ENCODE results near the gene TOMM7. TPM values are rescaled to one million over a fixed set of nuclear protein-coding genes. Genes with fewer than 3 reads are reported as not detected.
"Not testable (repeated sequence)": the region's sequence is repeated elsewhere in the genome, so short reads cannot be mapped to it uniquely, and the experiment has no call there.

TOMM7 gene
- total RNA-seq, 1 experiment from 2014 or later = 80.0 TPM

DNA sequence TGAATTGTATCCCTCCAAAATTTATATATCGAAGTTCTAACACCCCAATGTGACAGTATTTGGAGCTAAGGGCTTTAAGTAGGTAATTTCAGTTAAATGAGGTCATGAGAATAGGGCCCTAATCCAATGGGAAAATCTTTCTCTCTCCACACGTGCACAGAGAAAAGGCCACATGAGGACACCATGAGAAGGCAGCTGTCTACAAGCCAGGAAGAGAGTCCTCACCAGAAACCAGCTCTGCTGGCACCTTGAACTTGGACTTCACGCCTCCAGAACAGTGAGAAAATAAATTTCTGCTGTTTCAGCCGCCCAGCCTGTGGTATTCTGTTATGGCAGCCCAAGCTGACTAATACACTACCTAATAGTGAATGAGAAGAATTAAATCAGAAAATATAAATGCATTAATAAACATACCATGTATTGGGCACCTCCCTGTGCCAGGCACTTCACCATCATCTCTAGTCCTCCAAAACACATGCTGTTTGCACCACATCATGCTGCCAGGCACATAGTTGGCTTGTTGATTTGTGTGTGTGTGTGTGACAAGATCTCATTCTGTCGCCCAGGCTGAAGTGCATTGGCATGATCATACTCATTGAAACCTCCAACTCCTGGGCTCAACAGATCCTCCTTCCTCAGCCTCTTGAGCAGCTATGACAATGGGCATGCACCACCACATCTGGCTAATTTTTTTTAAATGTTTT is 9.1 kb upstream of the TOMM7 start:
- no peak for DNase-seq (ENCODE audit: low spot score)
- in situ Hi-C loops (cut with HindIII; ENCODE audit: low sequenced_read_pairs) = no loop called here

DNA sequence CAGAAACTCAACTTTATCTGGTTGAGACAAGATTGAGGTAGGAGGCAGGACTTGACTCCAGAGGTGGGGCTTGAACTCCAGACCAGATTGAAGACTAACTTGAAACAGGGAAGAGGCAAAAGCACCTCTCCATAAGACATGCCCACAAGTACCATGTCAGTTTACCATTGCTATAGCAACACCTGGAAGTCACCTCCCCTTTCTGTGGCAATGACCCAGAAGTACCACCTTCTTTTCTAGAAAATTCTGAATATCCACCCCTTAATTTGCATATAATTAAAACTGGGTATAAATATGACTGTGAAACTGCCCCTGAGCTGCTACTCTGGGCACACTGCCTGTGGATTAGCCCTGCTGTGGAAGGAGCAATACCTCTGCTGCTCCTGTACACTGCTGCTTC is 4.9 kb upstream of the TOMM7 start:
- no peak for DNase-seq (ENCODE audit: low spot score)
- in situ Hi-C loops (cut with HindIII; ENCODE audit: low sequenced_read_pairs) = no loop called here

DNA sequence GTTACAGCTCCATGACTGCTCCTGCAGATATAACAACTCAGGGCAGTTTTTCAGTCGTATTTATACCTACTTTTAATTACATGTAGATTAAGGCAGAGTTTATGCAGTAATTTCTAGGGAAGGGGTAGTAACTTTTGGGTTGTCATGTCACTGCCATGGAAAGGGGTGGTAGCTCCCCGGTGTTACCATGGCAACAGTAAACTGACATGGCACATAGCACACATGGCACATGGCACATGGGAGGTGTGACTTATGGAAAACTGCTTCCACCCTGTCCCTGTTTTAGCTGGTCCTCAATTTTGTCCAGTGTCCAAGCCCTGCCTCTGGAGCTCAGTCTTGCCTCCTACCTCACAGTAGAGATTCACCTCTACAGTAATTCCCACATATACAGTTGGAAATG is 3.9 kb upstream of the TOMM7 start:
- in situ Hi-C loops (cut with HindIII; ENCODE audit: low sequenced_read_pairs) = no loop called here

DNA sequence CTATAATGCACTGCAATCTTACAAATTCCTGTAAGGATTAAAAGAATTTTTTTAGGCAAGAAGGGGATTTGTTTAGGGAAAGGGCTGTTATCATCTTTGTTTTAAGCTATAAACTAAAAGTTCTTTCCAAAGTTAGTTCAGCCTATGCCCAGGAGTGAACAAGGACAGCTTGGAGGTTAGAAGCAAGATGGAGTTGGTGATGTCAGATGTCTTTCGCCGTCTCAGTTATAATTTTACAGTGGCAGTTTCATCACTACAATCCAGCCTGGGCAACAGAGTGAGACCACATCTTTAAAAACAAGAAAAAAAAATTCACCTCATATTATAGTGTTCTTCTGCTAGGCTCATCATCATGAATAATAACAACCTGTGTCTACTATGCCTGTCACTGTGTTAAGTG is 2.1 kb upstream of the TOMM7 start:
- in situ Hi-C loops (cut with HindIII; ENCODE audit: low sequenced_read_pairs) = no loop called here
- no peak for DNase-seq (ENCODE audit: low spot score)

More for the DNA sequence above, 3.9 kb upstream of the TOMM7 start:
- DNase-seq (ENCODE audit: low spot score) = no peak

DNA sequence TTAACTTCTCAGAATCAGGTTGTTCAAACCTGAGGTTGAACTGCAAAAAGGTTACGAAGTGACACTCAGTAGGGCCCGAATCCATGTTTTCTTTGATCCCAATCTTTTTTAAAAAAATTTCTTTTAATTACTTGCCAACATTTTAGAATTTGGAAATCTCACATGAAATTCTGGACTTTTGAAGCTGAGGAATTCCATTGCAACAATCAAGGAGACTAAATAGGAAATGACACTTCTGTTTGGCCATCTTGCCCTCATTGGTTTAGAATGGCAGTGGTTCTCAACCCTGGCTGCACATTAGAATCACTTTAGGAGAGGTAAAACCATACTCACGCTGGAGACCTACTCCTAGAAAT is 471 bp upstream of the TOMM7 start:
- in situ Hi-C loops (cut with HindIII; ENCODE audit: low sequenced_read_pairs) = no loop called here
- no peak for DNase-seq (ENCODE audit: low spot score)

DNA sequence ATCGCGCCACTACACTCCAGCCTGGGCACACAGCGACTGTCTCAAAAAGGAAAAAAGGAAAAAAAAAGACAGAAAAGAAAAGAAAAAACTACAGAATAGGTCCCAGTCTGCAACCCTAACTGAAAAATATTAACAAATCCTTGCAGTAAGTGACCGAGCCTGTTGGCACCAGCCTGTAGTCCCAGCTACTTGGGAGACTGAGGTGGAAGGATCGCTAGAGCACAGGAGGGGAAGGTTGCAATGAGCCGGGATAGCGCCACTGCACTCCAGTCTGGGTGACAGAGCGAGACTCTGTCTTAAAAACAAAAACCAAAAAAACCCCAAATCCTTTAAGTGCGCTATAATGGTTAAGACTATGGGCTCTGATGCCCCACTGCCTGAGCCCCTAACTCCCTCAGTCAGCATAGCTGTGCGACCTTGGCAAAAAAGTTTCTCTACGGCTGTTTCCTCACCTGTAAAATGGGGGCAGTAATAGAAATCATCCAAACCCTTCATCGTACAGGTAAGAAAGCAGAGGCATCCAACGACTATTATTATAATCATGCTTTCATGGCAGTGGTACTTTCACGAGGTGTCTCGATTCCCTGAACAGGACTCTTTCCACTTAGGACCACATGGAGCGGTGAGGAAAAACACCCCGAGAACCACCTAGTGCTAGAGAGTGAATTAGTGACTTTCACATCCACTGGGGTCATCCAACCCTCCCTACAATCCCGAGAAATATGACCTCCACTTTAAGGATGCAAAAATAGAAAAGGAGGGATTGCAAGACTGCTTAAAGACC is 755 bp downstream of the TOMM7 start:
- in situ Hi-C loops (cut with HindIII; ENCODE audit: low sequenced_read_pairs) = no loop called here
- DNase-seq (ENCODE audit: low spot score) = peak; percentile 17

DNA sequence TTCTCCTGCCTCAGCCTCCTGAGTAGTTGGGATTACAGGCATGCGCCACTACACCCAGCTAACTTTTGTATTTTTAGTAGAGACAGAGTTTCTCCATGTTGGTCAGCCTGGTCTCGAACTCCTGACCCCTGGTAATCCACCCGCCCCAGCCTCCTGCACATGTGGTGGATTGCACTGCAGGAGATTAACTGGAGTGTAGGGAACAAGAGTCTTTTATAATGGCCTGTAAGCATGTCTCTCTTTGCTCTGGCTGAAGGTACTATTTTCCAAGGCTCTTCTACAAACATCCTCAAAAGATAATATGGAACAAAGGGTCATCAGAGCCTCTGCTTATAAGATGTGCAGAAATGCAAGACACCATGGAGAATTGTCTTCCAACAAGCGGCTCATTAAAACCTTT is 3.2 kb downstream of the TOMM7 start:
- DNase-seq (ENCODE audit: low spot score) = no peak
- in situ Hi-C loops (cut with HindIII; ENCODE audit: low sequenced_read_pairs) = no loop called here

DNA sequence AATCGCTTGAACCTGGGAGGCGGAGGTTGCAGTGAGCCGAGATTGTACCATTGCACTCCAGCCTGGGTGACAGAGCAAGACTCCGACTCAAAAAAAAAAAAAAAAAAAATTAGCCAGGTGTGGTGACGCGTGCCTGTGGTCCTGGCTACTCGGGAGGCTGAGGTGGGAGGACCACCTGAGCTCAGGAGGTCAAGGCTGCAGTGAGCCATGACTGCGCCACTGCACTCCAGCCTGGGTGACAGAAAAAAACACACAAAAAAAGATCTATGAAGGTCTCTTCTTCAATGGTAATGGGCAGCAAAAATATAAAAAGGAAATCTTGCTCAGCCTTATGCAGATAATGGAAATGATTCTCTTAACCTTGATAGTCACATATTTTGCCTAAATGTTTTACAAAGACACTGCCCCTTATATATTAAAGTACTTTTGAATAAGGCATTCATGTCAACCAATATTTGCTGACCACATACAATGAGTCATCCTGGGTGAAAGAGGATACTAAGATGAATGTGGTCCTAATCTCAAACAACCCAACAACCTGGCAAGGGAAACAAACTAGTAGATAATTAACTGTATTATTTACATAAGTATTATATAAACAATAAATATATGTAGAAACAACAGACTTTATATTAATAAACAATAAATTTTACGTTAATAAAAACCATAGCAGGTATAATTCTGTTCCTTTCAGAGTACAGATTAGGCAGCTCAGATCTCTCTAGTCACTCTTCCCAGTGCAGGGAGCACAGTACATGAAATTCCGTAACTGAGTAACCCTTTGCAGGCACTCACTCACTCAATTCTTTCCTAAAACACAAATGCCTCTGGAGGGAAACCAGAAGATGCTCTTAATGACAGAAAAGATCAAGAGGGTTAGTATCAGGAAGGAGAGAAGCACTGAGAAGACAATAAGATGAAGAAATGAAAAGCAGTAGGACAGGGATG is 8.1 kb downstream of the TOMM7 start:
- in situ Hi-C loops (cut with HindIII; ENCODE audit: low sequenced_read_pairs) = no loop called here
- DNase-seq (ENCODE audit: low spot score) = no peak

DNA sequence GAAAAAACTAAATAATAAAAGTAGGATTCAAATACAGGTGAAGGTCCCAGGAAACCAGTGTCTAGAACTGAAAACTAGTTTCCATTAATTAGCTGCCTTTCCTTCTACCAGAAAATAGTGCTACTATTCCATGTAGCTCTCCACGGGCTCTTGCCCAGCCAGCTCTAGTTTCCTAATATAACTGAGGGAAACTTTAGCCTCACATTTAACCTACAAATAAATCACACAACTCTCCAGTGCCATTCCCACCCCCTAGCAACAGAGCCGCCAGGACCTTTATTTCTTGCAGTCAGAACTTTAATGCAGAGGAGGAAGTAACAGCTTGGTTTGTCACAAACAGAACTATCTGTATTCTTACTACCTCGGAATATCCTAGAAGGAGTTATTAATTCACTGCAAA is 10.3 kb downstream of the TOMM7 start:
- in situ Hi-C loops (cut with HindIII; ENCODE audit: low sequenced_read_pairs) = no loop called here
- no peak for DNase-seq (ENCODE audit: low spot score)

DNA sequence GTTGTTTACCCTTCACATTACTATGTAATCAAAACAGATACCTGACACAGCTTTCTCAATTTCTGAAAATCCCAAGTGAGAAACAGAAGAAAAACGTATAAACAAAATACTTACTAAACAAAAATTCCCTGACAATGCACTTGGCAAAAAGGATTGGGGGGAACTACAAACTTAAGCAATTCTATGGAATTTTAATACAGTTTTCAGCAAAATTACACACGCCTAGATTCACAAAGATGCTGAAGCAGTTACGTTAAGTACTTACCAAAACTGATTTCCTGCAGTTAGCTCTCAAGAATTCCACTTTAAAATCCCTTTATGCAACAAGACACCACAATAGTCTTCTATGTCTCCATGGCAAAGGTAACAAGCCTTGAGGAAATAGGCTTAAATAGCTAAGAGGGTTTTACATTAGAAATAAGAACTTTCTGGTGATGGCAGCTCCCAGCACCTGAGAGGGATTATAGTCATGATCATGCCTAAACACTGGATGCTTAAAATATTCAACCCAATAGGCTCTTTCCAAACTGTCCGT is 10.8 kb downstream of the TOMM7 start:
- in situ Hi-C loops (cut with HindIII; ENCODE audit: low sequenced_read_pairs) = no loop called here
- no peak for DNase-seq (ENCODE audit: low spot score)

DNA sequence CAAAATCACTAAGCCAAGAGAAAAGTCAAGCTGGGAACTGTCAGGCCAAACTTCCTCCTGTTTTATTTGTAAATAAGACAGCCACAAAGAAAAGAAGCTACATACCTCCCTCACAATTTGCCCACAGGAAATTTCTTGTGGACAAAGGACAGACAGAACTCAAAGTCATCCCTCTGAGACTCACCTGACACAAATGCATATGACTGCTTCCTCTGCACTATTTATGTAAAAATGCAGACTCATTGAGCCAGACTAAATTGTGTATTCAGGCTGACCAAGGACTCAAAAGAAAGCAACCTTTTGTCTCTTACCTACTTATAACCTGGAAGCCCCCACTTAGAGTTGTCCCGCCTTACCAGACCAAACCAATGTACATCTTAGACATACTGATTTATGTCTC is 11.8 kb downstream of the TOMM7 start:
- no peak for DNase-seq (ENCODE audit: low spot score)
- in situ Hi-C loops (cut with HindIII; ENCODE audit: low sequenced_read_pairs) = no loop called here

DNA sequence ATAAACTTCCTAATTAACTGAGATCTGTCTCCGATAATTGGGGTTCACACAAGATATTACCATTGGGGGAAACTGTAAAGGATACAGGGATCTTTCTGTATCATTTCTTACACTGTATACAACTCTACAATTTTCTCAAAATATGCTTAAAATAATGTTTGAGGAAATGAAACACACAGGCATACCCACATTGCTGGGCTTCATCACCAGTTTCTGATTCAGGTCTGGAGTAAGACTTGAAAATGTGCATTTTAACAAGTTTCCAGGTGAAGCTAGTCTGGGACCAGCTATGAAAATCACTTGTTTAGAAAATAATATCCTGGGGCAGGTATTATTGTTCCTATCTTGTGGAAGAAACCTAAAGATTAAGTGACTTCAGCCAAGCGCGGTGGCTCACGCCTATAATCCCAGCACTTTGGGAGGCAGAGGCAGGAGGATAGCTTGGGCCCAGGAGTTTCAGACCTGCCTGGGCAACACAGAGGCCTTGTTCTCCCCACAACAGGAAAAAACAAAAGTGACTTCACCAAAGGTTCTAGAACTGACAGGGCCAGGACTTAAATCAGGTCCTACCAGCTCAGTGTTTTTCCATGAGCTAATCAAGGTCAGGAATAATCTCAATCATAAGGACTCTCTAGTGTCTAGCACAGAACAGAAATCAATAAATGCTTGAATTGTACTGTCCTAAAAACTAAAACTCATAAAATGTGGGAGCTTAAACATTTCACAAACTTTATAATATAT is 12.6 kb downstream of the TOMM7 start:
- in situ Hi-C loops (cut with HindIII; ENCODE audit: low sequenced_read_pairs) = no loop called here
- no peak for DNase-seq (ENCODE audit: low spot score)

DNA sequence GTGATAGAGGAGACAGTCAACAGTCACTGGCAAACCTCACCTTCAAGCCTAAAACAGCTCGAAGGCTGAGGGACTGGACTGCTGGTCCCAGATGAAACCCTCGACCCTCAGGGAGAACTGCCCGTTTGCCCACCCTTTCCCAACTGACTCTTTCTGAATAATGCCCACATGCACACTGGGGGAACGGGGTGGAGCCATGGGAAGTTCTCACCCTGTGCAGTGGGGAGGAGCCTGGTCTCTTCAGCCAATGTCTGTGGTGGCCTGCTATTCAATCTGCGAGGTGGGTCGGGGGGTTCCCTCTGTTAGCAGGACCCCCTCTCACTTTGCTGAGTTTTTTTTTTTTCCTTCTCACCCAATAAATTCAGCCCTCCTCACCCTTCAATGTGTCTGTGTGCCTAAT is 14.5 kb downstream of the TOMM7 start:
- no peak for DNase-seq (ENCODE audit: low spot score)
- in situ Hi-C loops (cut with HindIII; ENCODE audit: low sequenced_read_pairs) = no loop called here

DNA sequence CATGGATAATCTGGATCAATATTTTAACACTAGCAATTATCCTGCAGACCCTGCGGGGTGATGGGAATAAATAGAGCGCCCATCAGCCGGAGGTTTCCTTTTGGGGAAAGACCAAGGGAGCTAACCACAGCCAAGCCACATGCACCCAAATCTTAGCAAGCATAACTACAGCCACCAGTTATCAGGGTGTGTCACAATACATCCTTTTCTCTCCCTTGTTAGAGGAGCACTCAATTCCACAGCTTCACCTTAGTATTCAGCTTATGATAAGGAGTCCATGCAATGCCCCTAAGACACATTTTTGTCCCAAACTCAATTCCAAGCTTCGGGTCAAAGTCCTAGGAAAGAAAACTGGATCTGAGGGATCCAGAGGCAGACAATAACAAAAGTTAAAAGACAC is 15.9 kb downstream of the TOMM7 start:
- in situ Hi-C loops (cut with HindIII; ENCODE audit: low sequenced_read_pairs) = no loop called here
- DNase-seq (ENCODE audit: low spot score) = no peak

DNA sequence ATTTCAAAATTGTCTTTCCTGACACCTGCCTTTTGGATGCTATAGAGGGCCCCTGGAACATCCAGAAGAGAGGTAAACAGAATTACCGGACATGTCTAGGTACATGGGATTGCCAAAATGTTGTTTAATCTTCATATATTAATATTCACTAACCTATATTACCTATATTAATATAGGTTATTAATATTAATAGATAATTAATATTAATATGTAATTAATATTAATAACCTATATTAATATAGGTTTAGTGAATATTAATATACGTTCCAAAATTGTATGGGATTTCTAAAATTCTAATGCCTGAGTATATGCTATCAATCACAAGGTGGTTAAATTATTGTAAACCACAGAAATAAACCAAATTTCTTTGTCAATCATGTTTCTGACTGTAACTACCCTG is 17.4 kb downstream of the TOMM7 start:
- DNase-seq (ENCODE audit: low spot score) = no peak
- in situ Hi-C loops (cut with HindIII; ENCODE audit: low sequenced_read_pairs) = no loop called here

DNA sequence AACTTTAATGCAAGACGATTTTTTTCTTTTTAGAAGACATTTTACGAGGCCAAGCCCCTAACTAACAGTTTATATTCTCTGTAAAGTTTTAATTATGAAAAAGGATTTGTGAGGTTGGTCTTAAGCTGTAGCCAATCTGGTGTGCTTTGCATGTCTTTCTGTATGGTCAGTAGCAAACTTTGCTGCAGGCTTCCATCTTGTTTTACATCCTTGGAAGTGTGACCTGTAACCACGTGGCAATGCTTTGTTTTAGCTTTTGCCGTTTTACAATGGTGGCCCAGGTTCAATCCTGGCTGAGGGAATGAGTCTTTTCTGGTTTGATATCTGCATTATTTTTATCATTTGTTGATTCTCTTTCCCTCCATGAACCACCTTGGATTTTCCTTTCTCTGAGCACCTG is 19.8 kb downstream of the TOMM7 start:
- DNase-seq (ENCODE audit: low spot score); in situ Hi-C loops (cut with HindIII; ENCODE audit: low sequenced_read_pairs): not testable (repeated sequence)

DNA sequence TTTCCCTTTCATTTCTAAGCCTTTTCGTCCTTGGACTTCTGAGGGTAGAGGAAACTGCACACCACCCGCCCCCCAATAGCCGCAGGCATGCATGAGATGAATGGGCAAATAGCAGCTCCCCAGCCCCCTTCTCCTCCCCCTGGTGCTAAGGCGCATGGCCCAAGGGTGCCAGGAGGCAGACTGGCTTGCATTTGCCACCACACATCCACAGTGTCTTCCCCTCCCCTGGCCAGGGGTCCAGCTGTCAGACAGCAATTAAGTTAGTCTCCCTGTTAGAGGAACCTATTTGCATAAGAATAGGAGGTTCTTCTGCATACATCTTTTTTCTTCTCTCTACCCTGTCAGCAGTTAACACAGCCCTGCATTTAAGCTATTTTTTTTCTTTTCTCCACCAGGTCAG is 20.2 kb downstream of the TOMM7 start:
- in situ Hi-C loops (cut with HindIII; ENCODE audit: low sequenced_read_pairs) = no loop called here
- DNase-seq (ENCODE audit: low spot score) = no peak

DNA sequence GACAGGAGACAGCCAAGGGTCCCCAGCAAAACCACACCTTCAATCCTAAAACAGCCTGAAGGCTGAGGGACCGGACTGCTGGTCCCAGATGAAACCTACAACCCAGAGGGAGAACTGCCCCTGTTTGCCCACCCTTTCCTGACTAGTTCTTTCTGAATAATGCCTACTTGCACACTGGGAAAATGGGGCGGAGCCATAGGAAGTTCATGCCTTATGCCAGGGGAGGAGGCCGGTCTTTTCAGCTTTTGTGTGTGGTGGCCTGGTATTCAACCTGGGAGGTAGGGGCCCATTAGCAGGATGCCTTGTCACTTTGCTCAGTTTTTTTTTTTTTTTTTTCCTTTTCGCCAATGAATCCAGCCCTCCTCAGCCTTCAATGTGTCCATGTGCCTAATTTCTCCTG is 20.7 kb downstream of the TOMM7 start:
- no peak for DNase-seq (ENCODE audit: low spot score)
- in situ Hi-C loops (cut with HindIII; ENCODE audit: low sequenced_read_pairs) = no loop called here

DNA sequence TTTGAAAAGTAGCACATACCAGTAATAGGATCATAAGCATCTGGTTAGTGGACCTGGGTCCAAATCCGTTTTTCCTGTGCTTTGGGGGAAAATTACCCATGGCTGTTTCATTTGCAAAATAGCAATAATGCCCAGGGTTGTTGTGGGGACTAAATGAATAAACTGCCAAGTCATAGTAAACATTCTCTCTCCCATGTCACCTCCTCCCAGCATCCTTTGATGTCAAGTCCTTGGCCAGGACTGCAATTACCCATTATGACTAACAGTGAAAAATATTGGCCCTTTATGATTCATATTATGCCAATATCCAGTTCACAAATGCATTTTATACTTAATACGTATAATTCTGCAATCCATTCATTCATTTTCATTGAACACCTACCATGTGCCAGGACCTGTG is 23.0 kb downstream of the TOMM7 start:
- no peak for DNase-seq (ENCODE audit: low spot score)
- in situ Hi-C loops (cut with HindIII; ENCODE audit: low sequenced_read_pairs) = no loop called here
